ENCODE measurements around the gene SPEN. TPM values are rescaled to one million over a fixed set of nuclear protein-coding genes. Genes with fewer than 3 reads are reported as not detected.

Gene SPEN
- total RNA-seq, 2 donors from 2014 or later = 27.8 to 38.9 TPM

GRCh38 chr1:15958793-15959192, 111.3 kb downstream of the SPEN start:
- H3K27ac ChIP-seq = no peak overlapping the region
- no peak for DNase-seq
- peak; percentile 59 for ATAC-seq
- TF ChIP-seq CTCF (IDR thresholded peaks at IDR 0.05) (peak in 2 of 7 experiments; percentile 12 to 18), POLR2A (IDR thresholded peaks at IDR 0.05) (no peak)
- H3K9me3 ChIP-seq = no peaks in the 10 kb centered on the region
- H3K36me3 ChIP-seq (replicated peaks in 1 of 2; ENCODE audit: insufficient read depth in 1 of 2, low read depth in 2 of 2) = no peaks in the 10 kb centered on the region
- H3K27me3 ChIP-seq = no peaks in the 10 kb centered on the region
- no peak overlapping the region for H3K4me3 ChIP-seq
- intact Hi-C loops (cut with DNase I) = no loop called here
- peaks cover 11% of the 10 kb centered on the region for H3K4me1 ChIP-seq

- Histone ChIP-seq H3K9me3 (no peaks in the 10 kb centered on the region), H3K4me1 (peaks cover 11% of the 10 kb centered on the region)
- DNase-seq = no peak
These were observed 111.9 kb downstream of the SPEN start for GRCh38 chr1:15959424-15959823.

GRCh38 chr1:15959827-15960446, 112.4 kb downstream of the SPEN start:
- DNase-seq (no peak), ATAC-seq (no peak)
- no peak overlapping the region for H3K27ac ChIP-seq
- H3K36me3 ChIP-seq (replicated peaks in 1 of 2; ENCODE audit: insufficient read depth in 1 of 2, low read depth in 2 of 2) = no peaks in the 10 kb centered on the region
- TF ChIP-seq CTCF (IDR thresholded peaks at IDR 0.05) (no peak), POLR2A (IDR thresholded peaks at IDR 0.05) (no peak)
- H3K4me3 ChIP-seq = no peak overlapping the region
- 86 to 90% methylated on average over 7 to 8 of the region's 8 CpGs for WGBS, 2 donors
- H3K9me3 ChIP-seq = no peaks in the 10 kb centered on the region
- peaks cover 11% of the 10 kb centered on the region for H3K4me1 ChIP-seq
- intact Hi-C loops (cut with DNase I) = no loop called here
- no peaks in the 10 kb centered on the region for H3K27me3 ChIP-seq

More at GRCh38 chr1:15959424-15959823, 111.9 kb downstream of the SPEN start:
- TF ChIP-seq CTCF (IDR thresholded peaks at IDR 0.05) = no peak
- TF ChIP-seq POLR2A (IDR thresholded peaks at IDR 0.05) = no peak
- Histone ChIP-seq H3K27ac (no peak overlapping the region), H3K4me3 (no peak overlapping the region), H3K36me3 (replicated peaks in 1 of 2; ENCODE audit: insufficient read depth in 1 of 2, low read depth in 2 of 2) (no peaks in the 10 kb centered on the region), H3K27me3 (no peaks in the 10 kb centered on the region)
- ATAC-seq = no peak
- intact Hi-C loops (cut with DNase I) = no loop called here

GRCh38 chr1:15960808-15961207, 113.3 kb downstream of the SPEN start:
- H3K4me1 ChIP-seq = peaks cover 19% of the 10 kb centered on the region
- DNase-seq (no peak), ATAC-seq (no peak)
- no peak overlapping the region for H3K4me3 ChIP-seq
- no peaks in the 10 kb centered on the region for H3K27me3 ChIP-seq
- TF ChIP-seq CTCF (IDR thresholded peaks at IDR 0.05) = no peak
- TF ChIP-seq POLR2A (IDR thresholded peaks at IDR 0.05) = no peak
- no peak overlapping the region for H3K27ac ChIP-seq
- 90 to 91% methylated on average over 5 of the region's 5 CpGs for WGBS, 2 donors
- intact Hi-C loops (cut with DNase I) = no loop called here
- H3K9me3 ChIP-seq = no peaks in the 10 kb centered on the region
- H3K36me3 ChIP-seq (replicated peaks in 1 of 2; ENCODE audit: insufficient read depth in 1 of 2, low read depth in 2 of 2) = no peaks in the 10 kb centered on the region

- no peaks in the 10 kb centered on the region for H3K9me3 ChIP-seq
- no peak overlapping the region for H3K4me3 ChIP-seq
- no peaks in the 10 kb centered on the region for H3K36me3 ChIP-seq (replicated peaks in 1 of 2; ENCODE audit: insufficient read depth in 1 of 2, low read depth in 2 of 2)
- no peak overlapping the region for H3K27ac ChIP-seq
- WGBS, 2 donors = 83 to 89% methylated on average over 11 of the region's 11 CpGs
- intact Hi-C loops (cut with DNase I) = no loop called here
- DNase-seq (no peak), ATAC-seq (no peak)
- no peak for TF ChIP-seq POLR2A (IDR thresholded peaks at IDR 0.05)
- TF ChIP-seq CTCF (IDR thresholded peaks at IDR 0.05) = no peak
- H3K27me3 ChIP-seq = no peaks in the 10 kb centered on the region
- peaks cover 26% of the 10 kb centered on the region for H3K4me1 ChIP-seq
These were observed 114.0 kb downstream of the SPEN start for GRCh38 chr1:15961492-15961891.
